PC-3 (cell line): Measurements from ENCODE around the gene CLCA2. TPM values are rescaled to one million over a fixed set of nuclear protein-coding genes. Genes with fewer than 3 reads are reported as not detected.

Experiments used
- ATAC-seq: fragments of 200-7000 bp; cut with Tn5 transposase; 2 replicates; pipeline ENCODE4 v1.9.1; 2020; ENCODE audit warnings: mild to moderate bottlenecking, moderate library complexity
- BruUV-seq: library from RNA; stranded (reverse); fragments of 400-500 nt; replicated peaks from 2 replicates; lab custom pipeline; 2021; lab: Mats Ljungman, UMichigan
- CTCF ChIA-PET: fragments of 300-600 bp; sonication (Branson Sonifier 250); formaldehyde crosslinking; loops from one replicate; lab custom pipeline; 2022; ENCODE audit warnings: antibody characterized with exemption; lab: Charles Lee
- POLR2A ChIA-PET: fragments of 300-600 bp; sonication (Branson Sonifier 250); formaldehyde crosslinking; loops from one replicate; lab custom pipeline; 2022; ENCODE audit warnings: antibody characterized with exemption; ENCODE audit not compliant: unreplicated experiment; lab: Charles Lee
- DNase-seq: peaks from one replicate; pipeline ENCODE4 v3.0.0-alpha.2; 2015
- H2AFZ ChIP-seq: fragments of 300-600 bp; sonication (generic); 2 replicates; pipeline ENCODE4 v1.6.0; 2016; ENCODE audit warnings: antibody characterized with exemption, low read length
- H3F3A ChIP-seq: fragments of 300-600 bp; sonication (generic); one replicate; pipeline ENCODE4 v1.6.0; 2017; ENCODE audit warnings: antibody characterized with exemption, low read length, control low read depth, mild to moderate bottlenecking; ENCODE audit not compliant: unreplicated experiment
- H3K27ac ChIP-seq: fragments of 300-600 bp; sonication (generic); 2 replicates; pipeline ENCODE4 v1.5.1; 2016; ENCODE audit warnings: mild to moderate bottlenecking, low read length
- H3K27me3 ChIP-seq: fragments of 300-600 bp; sonication (generic); 2 replicates; pipeline ENCODE4 v1.6.1; 2016; ENCODE audit warnings: low read length, mixed read lengths
- H3K36me3 ChIP-seq: fragments of 300-600 bp; sonication (generic); 2 replicates; pipeline ENCODE4 v1.6.1; 2016; ENCODE audit warnings: low read depth, mixed run types, low read length, mixed read lengths
- H3K4me1 ChIP-seq: fragments of 300-600 bp; sonication (generic); 2 replicates; pipeline ENCODE4 v1.5.1; 2016; ENCODE audit warnings: low read length; ENCODE audit not compliant: insufficient read depth
- H3K4me2 ChIP-seq: fragments of 300-600 bp; sonication (generic); 2 replicates; pipeline ENCODE4 v1.6.0; 2016; ENCODE audit warnings: low read length
- H3K4me3 ChIP-seq: fragments of 300-600 bp; sonication (generic); 2 replicates; pipeline ENCODE4 v1.5.1; 2016; ENCODE audit warnings: mild to moderate bottlenecking, low read length, mixed read lengths
- H3K79me2 ChIP-seq: fragments of 300-600 bp; sonication (generic); 2 replicates; pipeline ENCODE4 v1.6.1; 2017; ENCODE audit warnings: low read length, mixed read lengths
- H3K9ac ChIP-seq: fragments of 300-600 bp; sonication (generic); 2 replicates; pipeline ENCODE4 v1.6.0; 2016; ENCODE audit warnings: mild to moderate bottlenecking, low read length
- H3K9me2 ChIP-seq: fragments of 300-600 bp; sonication (generic); replicated peaks from 2 replicates; pipeline ENCODE4 v1.6.1; 2016; ENCODE audit warnings: mixed run types, low read length, mixed read lengths
- H3K9me3 ChIP-seq: fragments of 300-600 bp; sonication (generic); 2 replicates; pipeline ENCODE4 v1.6.1; 2016; ENCODE audit warnings: low read length, mixed read lengths
- H4K20me1 ChIP-seq: fragments of 300-600 bp; sonication (generic); 2 replicates; pipeline ENCODE4 v1.6.1; 2016; ENCODE audit warnings: low read length, mixed read lengths
- CTCF ChIP-seq: fragments of 300-600 bp; sonication (generic); conservative IDR thresholded peaks from 2 replicates; pipeline ENCODE4 v1.5.1; 2017; ENCODE audit warnings: antibody characterized with exemption, low read depth, mild to moderate bottlenecking, low read length
- EZH2 ChIP-seq: fragments of 300-600 bp; sonication (generic); IDR thresholded peaks from one replicate; pipeline ENCODE4 v1.6.1; 2017; ENCODE audit warnings: antibody characterized with exemption, mild to moderate bottlenecking, low read length; ENCODE audit not compliant: unreplicated experiment
- EZH2phosphoT487 ChIP-seq: fragments of 300-600 bp; sonication (generic); IDR thresholded peaks from 2 replicates; pipeline ENCODE4 v1.6.1; 2018; ENCODE audit warnings: mild to moderate bottlenecking, antibody characterized with exemption, low read length, borderline replicate concordance
- intact Hi-C: fragments of 100-400 bp; cut with micrococcal nuclease; formaldehyde crosslinking; loops from 2 replicates; pipeline ENCODE4 v1.9.0; 2023
- total RNA-seq: library from RNA; depleted of rRNA; stranded (reverse); fragments of >200 nt; gene quantifications from 2 replicates; pipeline ENCODE4 v1.2.3, GENCODE V29; 2014

The CLCA2 gene
- total RNA-seq, 1 experiment from 2014 or later: 0.22 TPM

DNA sequence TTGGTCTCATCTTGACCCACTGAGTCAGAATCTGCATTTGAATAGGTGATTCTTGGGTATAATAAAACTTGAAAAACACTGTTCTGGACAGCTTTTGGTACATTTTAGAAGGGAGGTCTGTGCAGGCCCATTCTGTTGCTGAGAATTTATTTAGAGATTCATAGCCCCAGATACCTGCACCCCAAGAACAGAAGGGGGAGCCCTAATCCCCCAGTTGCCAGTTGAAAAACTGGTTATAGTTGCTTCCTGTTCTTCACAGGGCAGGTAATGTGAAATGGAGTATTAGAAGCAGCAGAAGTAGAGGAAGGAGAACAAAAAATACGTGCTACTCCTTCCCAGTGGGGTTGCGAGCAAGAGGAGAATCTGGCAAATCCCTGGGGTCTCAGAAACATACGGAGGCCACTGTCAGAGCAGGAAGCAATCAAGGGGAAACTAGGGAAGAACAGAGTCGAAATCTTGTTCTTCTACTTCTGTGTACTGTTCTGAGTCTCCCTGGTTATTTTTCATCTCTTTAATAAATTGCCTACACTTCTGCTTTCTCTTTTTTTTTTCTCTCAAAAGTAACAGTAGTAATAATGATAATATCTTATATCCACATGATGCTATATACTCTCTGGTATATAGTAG, 4.6 kb upstream of the CLCA2 start:
- intact Hi-C loops: loop anchor here (1.0 to 2.0 kb wide), 3 partner anchors 39 to 83 kb away; no protein-coding TSS in a partner anchor
- Histone ChIP-seq H3K27ac (no peak overlapping the region), H3F3A (no peaks in the 10 kb centered on the region), H3K4me2 (peak overlapping the region; percentile 18; the same call in 1 of the 2 replicates), H3K9me2 (no peaks in the 10 kb centered on the region), H3K4me3 (no peak overlapping the region), H3K9me3 (no peaks in the 10 kb centered on the region), H3K79me2 (no peaks in the 10 kb centered on the region), H3K36me3 (no peaks in the 10 kb centered on the region), H3K9ac (no peak overlapping the region), H4K20me1 (no peaks in the 10 kb centered on the region), H3K4me1 (peaks cover 40% of the 10 kb centered on the region), H2AFZ (peak overlapping the region; percentile 49), H3K27me3 (no peaks in the 10 kb centered on the region)
- POLR2A ChIA-PET: interaction anchor here (0.5 kb wide), 1 partner anchor 363 kb away, joined by 3 read pairs; no protein-coding TSS in a partner anchor
- peak; percentile 64 for DNase-seq
- CTCF ChIA-PET: no interaction called here
- BruUV-seq: no TSS peak
- TF ChIP-seq EZH2phosphoT487: no peak
- peak; percentile 75 for TF ChIP-seq CTCF
- peak; percentile 37 for ATAC-seq

DNA sequence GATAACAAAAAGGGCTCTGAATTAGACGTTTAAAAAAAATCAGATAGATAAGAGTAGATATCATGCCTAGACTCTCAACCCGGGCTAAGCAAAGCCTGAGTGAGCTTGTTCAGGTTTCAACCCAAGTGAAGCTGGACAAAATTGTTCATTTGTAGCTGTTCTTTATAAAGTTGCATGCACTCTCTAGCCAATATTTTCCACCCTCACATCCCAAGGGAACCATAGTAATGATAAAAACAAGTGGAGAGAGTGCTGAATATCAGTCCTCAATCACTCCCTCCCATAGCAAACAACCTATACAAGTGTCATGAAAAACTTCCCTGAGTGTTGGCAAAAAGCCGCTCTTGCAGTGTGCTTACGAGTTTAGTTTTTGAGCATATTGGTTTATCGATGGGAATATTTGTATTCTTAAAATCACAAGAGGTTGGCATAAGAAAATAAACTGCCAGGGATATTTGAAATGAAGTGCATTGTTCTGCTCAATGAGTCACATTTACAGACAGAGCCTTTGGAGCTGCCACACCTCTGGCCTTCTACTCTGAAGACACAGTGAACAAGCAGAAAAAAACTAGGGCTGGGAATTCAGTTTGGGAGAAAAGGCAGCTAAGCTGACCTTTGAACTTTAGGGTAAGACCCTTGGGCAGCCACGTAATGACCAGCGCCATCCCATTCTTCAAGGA, 2.2 kb upstream of the CLCA2 start:
- ATAC-seq: peak; percentile 78
- intact Hi-C loops: loop anchor here (1.0 kb wide), 1 partner anchor 9 kb away; no protein-coding TSS in a partner anchor
- no peaks in the 10 kb centered on the region for H3F3A ChIP-seq
- no TSS peak for BruUV-seq
- H3K9me2 ChIP-seq: no peaks in the 10 kb centered on the region
- peaks cover 40% of the 10 kb centered on the region for H3K4me1 ChIP-seq
- no peaks in the 10 kb centered on the region for H3K9me3 ChIP-seq
- H3K4me3 ChIP-seq: no peak overlapping the region
- TF ChIP-seq CTCF (no peak), EZH2phosphoT487 (no peak), EZH2 (no peak)
- H3K4me2 ChIP-seq: peak overlapping the region; percentile 38; the same call in 1 of the 2 replicates
- CTCF ChIA-PET: no interaction called here
- POLR2A ChIA-PET: no interaction called here
- peak; percentile 57 for DNase-seq
- no peaks in the 10 kb centered on the region for H3K27me3 ChIP-seq
- peak overlapping the region; percentile 33; the same call in 1 of the 2 replicates for H2AFZ ChIP-seq
- no peaks in the 10 kb centered on the region for H4K20me1 ChIP-seq
- peak overlapping the region; percentile 30 for H3K27ac ChIP-seq
- no peak overlapping the region for H3K9ac ChIP-seq
- no peaks in the 10 kb centered on the region for H3K36me3 ChIP-seq
- no peaks in the 10 kb centered on the region for H3K79me2 ChIP-seq

GRCh38 chr1:86423473-86423872, 498 bp upstream of the CLCA2 start:
- BruUV-seq: no TSS peak
- DNase-seq (no peak), ATAC-seq (no peak)
- Histone ChIP-seq H4K20me1 (no peaks in the 10 kb centered on the region), H3K36me3 (no peaks in the 10 kb centered on the region), H3K79me2 (no peaks in the 10 kb centered on the region), H3K9ac (no peak overlapping the region), H2AFZ (no peak overlapping the region), H3K27me3 (no peaks in the 10 kb centered on the region), H3F3A (no peaks in the 10 kb centered on the region), H3K4me1 (peaks cover 40% of the 10 kb centered on the region), H3K27ac (no peak overlapping the region), H3K9me2 (no peaks in the 10 kb centered on the region), H3K9me3 (no peaks in the 10 kb centered on the region), H3K4me3 (no peak overlapping the region), H3K4me2 (no peak overlapping the region)
- intact Hi-C loops: no loop called here
- TF ChIP-seq CTCF (no peak), EZH2 (no peak), EZH2phosphoT487 (no peak)
- ChIA-PET POLR2A (no interaction called here), CTCF (no interaction called here)
